ENCODE data around the gene TTC31.

- TF ChIP-seq POLR2A (IDR thresholded peaks at IDR 0.05) = no peak
- peak; percentile 23 to 41 (median 36) for TF ChIP-seq CTCF (IDR thresholded peaks at IDR 0.05)
- TF ChIP-seq POLR2AphosphoS5 (IDR thresholded peaks at IDR 0.05) = peak; percentile 46 to 69 (median 50)
These were observed 42.3 kb upstream of the TTC31 start for GRCh38 chr2:74440378-74441169.
